BJ (cell line): Measurements from ENCODE around the gene TMEM243. TPM values are rescaled to one million over a fixed set of nuclear protein-coding genes. Genes with fewer than 3 reads are reported as not detected.

Source experiments
- CTCF ChIA-PET: fragments of 350-600 bp; formaldehyde crosslinking; extraction: SDS; loops from one replicate; lab custom pipeline; 2021; ENCODE audit warnings: antibody characterized with exemption, inconsistent platforms; lab: Yijun Ruan, JAX
- POLR2A ChIA-PET: fragments of 300-600 bp; sonication (Branson Sonifier 250); formaldehyde crosslinking; extraction: SDS; loops from one replicate; lab custom pipeline; 2021; ENCODE audit warnings: antibody characterized with exemption; lab: Charles Lee
- DNase-seq: peaks from one replicate; pipeline ENCODE4 v3.0.0-alpha.2; 2011; ENCODE audit warnings: low read depth
- H3K27me3 ChIP-seq: 2 replicates; pipeline ENCODE4 v1.6.0; 2011; ENCODE audit warnings: low read length; ENCODE audit not compliant: control insufficient read depth, insufficient read depth
- H3K36me3 ChIP-seq: 2 replicates; pipeline ENCODE4 v1.5.1; 2011; ENCODE audit warnings: low read length; ENCODE audit not compliant: control insufficient read depth, insufficient read depth
- H3K4me3 ChIP-seq: 2 replicates; pipeline ENCODE4 v1.5.1; 2011; ENCODE audit warnings: low read depth, mild to moderate bottlenecking, control low read depth, low read length
- polyA plus RNA-seq: library from polyadenylated mRNA; depleted of rRNA; stranded (reverse); fragments of >200 nt; gene quantifications from 2 replicates; pipeline ENCODE4 v1.2.3, GENCODE V29; 2011
- TF ChIP-seq, protein P1 (sequence below): IDR thresholded peaks from 2 replicates; pipeline ENCODE4 v1.5.1; 2011; ENCODE audit warnings: low read depth, mild to moderate bottlenecking, control low read depth, inconsistent platforms, low read length, moderate library complexity; ENCODE audit not compliant: insufficient read depth

The TMEM243 gene
- polyA plus RNA-seq, 1 experiment: 23.6 TPM

DNA sequence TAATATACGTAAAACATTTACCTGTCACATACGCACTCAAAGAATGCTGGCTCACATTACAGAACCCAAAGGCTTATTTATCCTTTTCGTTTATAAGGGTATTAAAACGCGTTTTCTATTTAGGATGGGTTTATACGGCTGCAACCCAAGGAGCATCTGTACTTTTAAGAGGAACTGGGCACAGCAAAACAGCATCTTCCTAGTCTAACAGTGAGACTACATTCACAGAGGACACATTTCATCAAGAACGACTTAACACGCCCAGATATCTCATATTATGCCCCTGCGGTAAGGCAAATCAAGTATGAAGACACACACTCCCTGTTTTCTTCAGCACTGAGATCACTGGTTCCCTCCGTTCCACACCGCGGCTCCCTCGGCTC lies 67.8 kb downstream of the TMEM243 start:
- Histone ChIP-seq H3K36me3 (no peaks in the 10 kb centered on the region), H3K27me3 (no peaks in the 10 kb centered on the region), H3K4me3 (peak overlapping the region; percentile 91)
- no peak for DNase-seq
- CTCF ChIA-PET: interaction anchor here (1.5 to 3.4 kb wide), 2 partner anchors 225 to 229 kb away, joined by 4 to 18 read pairs; no protein-coding TSS in a partner anchor
- TF ChIP-seq, protein P1, sequence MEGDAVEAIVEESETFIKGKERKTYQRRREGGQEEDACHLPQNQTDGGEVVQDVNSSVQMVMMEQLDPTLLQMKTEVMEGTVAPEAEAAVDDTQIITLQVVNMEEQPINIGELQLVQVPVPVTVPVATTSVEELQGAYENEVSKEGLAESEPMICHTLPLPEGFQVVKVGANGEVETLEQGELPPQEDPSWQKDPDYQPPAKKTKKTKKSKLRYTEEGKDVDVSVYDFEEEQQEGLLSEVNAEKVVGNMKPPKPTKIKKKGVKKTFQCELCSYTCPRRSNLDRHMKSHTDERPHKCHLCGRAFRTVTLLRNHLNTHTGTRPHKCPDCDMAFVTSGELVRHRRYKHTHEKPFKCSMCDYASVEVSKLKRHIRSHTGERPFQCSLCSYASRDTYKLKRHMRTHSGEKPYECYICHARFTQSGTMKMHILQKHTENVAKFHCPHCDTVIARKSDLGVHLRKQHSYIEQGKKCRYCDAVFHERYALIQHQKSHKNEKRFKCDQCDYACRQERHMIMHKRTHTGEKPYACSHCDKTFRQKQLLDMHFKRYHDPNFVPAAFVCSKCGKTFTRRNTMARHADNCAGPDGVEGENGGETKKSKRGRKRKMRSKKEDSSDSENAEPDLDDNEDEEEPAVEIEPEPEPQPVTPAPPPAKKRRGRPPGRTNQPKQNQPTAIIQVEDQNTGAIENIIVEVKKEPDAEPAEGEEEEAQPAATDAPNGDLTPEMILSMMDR: no peak
- POLR2A ChIA-PET: interaction anchor here (0.6 to 1.1 kb wide), 2 partner anchors 13 to 68 kb away, joined by 5 to 23 read pairs; partner anchors contain the start of gene TMEM243

DNA sequence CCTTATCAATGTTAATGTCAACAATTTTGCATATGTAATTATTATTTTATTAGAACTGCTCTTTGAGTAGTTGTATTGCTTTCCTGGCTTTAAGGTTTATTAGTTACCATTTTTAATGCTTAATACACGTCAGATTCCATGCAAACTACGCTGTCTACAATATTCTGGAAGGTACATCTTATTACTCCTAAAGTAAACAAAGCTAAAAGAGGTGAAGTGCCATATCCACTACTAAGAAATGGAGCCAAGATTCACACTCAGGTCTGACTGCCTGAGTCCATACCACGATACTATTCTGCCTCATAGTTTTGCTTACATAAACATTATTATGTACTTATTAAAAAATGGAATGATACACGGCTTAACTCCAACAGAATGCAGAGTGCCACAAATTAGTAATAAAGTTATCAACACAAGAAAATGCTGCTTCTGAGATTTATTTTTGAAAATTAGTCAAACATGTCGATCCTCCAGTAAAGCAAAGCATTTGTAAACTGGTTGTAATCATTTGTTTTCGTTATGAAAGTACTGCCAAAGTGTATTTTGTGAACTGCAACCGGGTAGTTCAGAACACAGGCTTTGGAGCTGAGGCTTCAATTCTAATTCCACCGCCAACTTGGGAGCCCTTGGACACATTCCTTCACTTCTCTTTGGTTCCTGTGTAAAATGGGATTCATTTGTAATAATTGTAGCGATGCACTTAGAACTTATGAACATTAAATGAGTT lies 68.4 kb downstream of the TMEM243 start:
- no peaks in the 10 kb centered on the region for H3K27me3 ChIP-seq
- no peaks in the 10 kb centered on the region for H3K36me3 ChIP-seq
- H3K4me3 ChIP-seq: peak overlapping the region; percentile 91
- ChIA-PET POLR2A (no interaction called here), CTCF (interaction anchor here (1.5 to 4.5 kb wide), 3 partner anchors 224 to 228 kb away, joined by 4 to 62 read pairs (median 18); no protein-coding TSS in a partner anchor)
- DNase-seq: no peak
- TF ChIP-seq, protein P1: no peak

DNA sequence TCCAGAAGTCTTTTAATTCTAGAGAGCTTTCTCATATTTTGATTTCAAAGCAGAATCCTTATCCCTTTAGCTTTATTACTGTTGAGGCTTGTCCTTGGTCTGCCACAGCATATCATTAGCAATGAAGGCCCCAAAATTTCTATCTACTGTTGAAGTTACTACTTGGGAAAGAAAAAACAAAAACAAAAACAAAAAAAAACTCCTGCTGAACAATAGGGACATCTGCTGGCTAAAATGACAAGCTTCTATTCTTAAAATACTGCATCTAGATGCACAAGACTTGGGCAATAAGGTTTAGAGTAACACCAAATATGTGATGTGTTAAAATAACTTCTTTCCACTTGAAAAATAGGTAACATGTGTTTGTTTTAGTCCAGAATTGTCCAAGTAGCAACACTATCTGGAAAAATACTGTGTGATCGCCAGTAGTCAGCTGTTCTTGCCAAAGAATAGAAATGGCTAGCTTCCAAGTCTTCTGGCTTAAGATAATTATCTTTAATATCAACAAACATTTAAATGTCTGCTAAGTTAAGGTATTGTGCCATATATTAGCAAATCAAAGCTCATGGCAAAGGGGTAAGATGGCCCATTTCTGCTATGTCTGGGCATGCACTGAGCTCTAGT lies 71.1 kb downstream of the TMEM243 start:
- no peaks in the 10 kb centered on the region for H3K36me3 ChIP-seq
- no peaks in the 10 kb centered on the region for H3K27me3 ChIP-seq
- TF ChIP-seq, protein P1: peak; percentile 57
- no peak for DNase-seq
- ChIA-PET CTCF (interaction anchor here (0.8 to 4.5 kb wide), 14 partner anchors 9 to 232 kb away, joined by 3 to 62 read pairs (median 4); no protein-coding TSS in a partner anchor), POLR2A (no interaction called here)
- no peak overlapping the region for H3K4me3 ChIP-seq

DNA sequence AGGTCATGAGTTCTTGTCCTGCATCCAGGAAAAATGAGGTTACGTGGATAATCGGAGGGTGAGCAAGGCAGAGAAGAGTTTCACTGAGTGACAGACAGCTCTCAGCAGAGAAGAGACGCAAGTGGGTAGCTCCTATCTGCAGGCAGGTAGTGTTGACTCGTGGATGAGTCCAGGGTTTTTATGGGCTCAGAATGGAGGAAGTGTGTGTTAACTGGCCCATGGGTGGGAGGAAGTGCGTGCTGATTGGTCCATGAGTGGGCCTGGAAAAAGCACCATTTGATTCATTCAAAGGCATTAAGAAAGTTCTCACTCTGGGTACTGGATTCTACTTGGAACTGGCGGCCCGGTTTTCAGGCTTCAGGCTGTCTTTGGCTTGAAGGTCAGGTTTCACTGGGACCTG lies 72.0 kb downstream of the TMEM243 start:
- POLR2A ChIA-PET: no interaction called here
- CTCF ChIA-PET: interaction anchor here (1.0 to 4.5 kb wide), 7 partner anchors 17 to 225 kb away, joined by 3 to 62 read pairs (median 7); no protein-coding TSS in a partner anchor
- DNase-seq: no peak

More for the DNA sequence above, 72.0 kb downstream of the TMEM243 start:
- Histone ChIP-seq H3K27me3 (no peaks in the 10 kb centered on the region), H3K36me3 (no peaks in the 10 kb centered on the region), H3K4me3 (no peak overlapping the region)
- TF ChIP-seq, protein P1: no peak
